Choroid plexus epithelial cell (primary cell): ENCODE data around the gene NPAS2.

Experiments used
- DNase-seq: peaks from one replicate; pipeline ENCODE4 v3.0.0-alpha.2; 2010; ENCODE audit warnings: low read depth
- H3K4me3 ChIP-seq: 2 replicates; pipeline ENCODE4 v1.5.1; 2011; ENCODE audit warnings: low read depth, mild to moderate bottlenecking, control low read depth, low read length, moderate library complexity
- TF ChIP-seq, protein P1 (sequence below): conservative IDR thresholded peaks from 2 replicates; pipeline ENCODE4 v1.5.1; 2011; ENCODE audit warnings: low read depth, mild to moderate bottlenecking, control low read depth, inconsistent platforms, low read length, moderate library complexity

NPAS2 gene

GRCh38 chr2:101012054-101012705 lies 192.2 kb downstream of the NPAS2 start:
- TF ChIP-seq, protein P1, sequence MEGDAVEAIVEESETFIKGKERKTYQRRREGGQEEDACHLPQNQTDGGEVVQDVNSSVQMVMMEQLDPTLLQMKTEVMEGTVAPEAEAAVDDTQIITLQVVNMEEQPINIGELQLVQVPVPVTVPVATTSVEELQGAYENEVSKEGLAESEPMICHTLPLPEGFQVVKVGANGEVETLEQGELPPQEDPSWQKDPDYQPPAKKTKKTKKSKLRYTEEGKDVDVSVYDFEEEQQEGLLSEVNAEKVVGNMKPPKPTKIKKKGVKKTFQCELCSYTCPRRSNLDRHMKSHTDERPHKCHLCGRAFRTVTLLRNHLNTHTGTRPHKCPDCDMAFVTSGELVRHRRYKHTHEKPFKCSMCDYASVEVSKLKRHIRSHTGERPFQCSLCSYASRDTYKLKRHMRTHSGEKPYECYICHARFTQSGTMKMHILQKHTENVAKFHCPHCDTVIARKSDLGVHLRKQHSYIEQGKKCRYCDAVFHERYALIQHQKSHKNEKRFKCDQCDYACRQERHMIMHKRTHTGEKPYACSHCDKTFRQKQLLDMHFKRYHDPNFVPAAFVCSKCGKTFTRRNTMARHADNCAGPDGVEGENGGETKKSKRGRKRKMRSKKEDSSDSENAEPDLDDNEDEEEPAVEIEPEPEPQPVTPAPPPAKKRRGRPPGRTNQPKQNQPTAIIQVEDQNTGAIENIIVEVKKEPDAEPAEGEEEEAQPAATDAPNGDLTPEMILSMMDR: no peak
- DNase-seq: no peak

DNA sequence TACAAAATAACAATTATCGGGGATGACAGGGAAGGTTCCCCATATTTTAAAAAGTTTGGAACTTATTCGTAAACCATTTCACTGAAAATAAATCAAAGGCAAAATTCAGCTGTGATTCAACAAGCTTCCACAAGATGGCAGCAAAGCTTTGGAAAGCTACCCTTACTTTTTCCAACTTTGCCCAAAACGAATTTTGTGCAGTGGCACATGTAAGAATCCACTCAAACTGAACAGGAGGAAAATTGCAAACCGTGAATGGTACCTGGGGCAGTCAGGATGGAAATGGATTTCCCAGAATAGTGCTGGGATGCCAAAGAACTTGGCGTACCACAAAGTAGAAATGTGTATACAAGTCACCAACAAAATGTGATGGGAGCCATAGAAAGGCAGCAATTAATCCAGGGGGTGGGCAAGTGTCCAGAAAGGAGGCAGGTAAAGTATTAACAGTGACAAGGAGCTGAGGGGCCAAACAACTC lies 192.8 kb downstream of the NPAS2 start:
- TF ChIP-seq, protein P1: peak; percentile 78
- H3K4me3 ChIP-seq: no peak overlapping the region
- peak; percentile 63 for DNase-seq

More at GRCh38 chr2:101012054-101012705, 192.2 kb downstream of the NPAS2 start:
- H3K4me3 ChIP-seq: no peak overlapping the region

- no peak overlapping the region for H3K4me3 ChIP-seq
- TF ChIP-seq, protein P1: no peak
- DNase-seq: no peak
Observed at GRCh38 chr2:101014264-101014857, 194.4 kb downstream of the NPAS2 start.

DNA sequence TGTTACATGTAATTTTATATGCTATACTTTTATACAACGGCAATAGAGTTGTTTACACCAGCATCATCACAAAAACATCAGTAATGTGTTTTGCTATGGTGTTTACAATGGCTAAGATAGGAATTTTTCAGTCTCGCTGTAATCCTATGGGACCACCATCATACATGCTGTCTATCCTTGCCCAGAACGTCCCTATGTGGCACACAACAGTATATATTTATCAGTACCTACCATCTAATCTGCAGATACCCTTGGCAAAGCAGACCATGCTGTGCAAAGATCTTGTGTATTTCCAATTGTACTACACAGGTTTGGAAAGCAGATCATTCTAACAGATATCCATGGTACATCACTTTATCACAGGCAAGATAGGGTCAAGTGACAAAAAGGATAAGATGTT lies 197.4 kb downstream of the NPAS2 start:
- TF ChIP-seq, protein P1: no peak
- no peak for DNase-seq
- H3K4me3 ChIP-seq: no peak overlapping the region

DNA sequence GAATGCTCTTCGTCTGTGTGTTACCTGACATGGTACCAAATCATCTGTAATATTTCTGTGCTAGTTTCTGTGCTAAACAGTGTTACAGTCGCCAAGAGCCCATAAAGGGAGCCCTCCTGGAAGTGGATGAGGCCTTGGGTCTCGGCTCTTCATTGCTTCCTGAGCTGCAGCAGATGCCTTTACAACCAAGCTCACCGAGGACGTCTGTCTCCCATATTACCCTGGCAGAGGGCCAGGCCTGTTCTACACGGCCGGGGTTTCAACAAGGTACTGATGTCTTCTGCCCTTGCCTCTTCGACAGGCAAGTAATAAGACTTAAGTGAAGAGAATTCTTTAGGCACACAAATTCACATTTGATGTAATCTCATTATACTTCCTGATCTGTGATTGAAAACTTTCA lies 199.0 kb downstream of the NPAS2 start:
- TF ChIP-seq, protein P1: no peak
- no peak for DNase-seq
- H3K4me3 ChIP-seq: no peak overlapping the region

DNA sequence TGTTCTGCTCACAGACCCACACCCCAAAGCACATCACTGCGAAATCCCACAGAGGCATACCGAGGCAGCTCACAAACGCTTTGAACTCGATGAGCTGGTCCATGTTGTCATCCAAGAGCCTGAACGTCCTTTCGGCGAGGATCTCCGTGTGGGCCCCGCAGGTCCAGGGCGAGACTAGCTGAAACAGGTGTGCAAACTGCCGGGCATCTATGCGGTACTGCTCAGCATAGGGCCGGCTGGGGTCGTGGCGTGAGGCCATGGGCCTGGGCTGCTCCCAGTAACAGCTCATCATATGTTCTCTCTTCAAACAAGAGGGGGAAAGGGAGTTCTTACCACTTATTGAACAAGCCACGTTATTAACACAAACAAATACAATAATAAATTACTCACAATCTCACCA lies 202.3 kb downstream of the NPAS2 start:
- no peak for DNase-seq
- no peak overlapping the region for H3K4me3 ChIP-seq
- TF ChIP-seq, protein P1: no peak
